Fibroblast of gingiva (primary cell): ENCODE data around the gene UNC13C.
"Not testable (repeated sequence)": the region's sequence is repeated elsewhere in the genome, so short reads cannot be mapped to it uniquely, and the experiment has no call there.

Experiments used
- DNase-seq: peaks from one replicate; pipeline ENCODE4 v3.0.0-alpha.2; 2011; ENCODE audit warnings: low read depth

Gene UNC13C

GRCh38 chr15:53978253-53978906 is at the start of gene UNC13C:
UNC13C (plus strand) TSS chr15:53978441; CDS start chr15:54012904, 34,463 bp downstream.
- no peak for DNase-seq

GRCh38 chr15:53936137-53936536 is 42.1 kb upstream of the UNC13C start:
- DNase-seq = no peak

GRCh38 chr15:53937632-53938031 is 40.6 kb upstream of the UNC13C start:
- not testable (repeated sequence) for DNase-seq

- DNase-seq = no peak
Measured at GRCh38 chr15:53950572-53950971, 27.7 kb upstream of the UNC13C start.

- no peak for DNase-seq
Measured at GRCh38 chr15:53955396-53955795, 22.8 kb upstream of the UNC13C start.

GRCh38 chr15:53962646-53963561 is 15.3 kb upstream of the UNC13C start:
- DNase-seq = no peak

GRCh38 chr15:53963801-53964200 is 14.4 kb upstream of the UNC13C start:
- DNase-seq = no peak

- DNase-seq = no peak
Measured at GRCh38 chr15:53974121-53974520, 4.1 kb upstream of the UNC13C start.

GRCh38 chr15:53974813-53975212 is 3.4 kb upstream of the UNC13C start:
- no peak for DNase-seq

- DNase-seq = no peak
Measured at GRCh38 chr15:53976844-53977392, 1.3 kb upstream of the UNC13C start.

GRCh38 chr15:53979051-53979788 is 979 bp downstream of the UNC13C start:
- DNase-seq = no peak

GRCh38 chr15:53980021-53980420 is 1.8 kb downstream of the UNC13C start:
- DNase-seq = no peak

GRCh38 chr15:53982071-53982680 is 3.9 kb downstream of the UNC13C start:
- DNase-seq = no peak

- no peak for DNase-seq
Measured at GRCh38 chr15:53982876-53983275, 4.6 kb downstream of the UNC13C start.

- DNase-seq = no peak
Measured at GRCh38 chr15:53984221-53984620, 6.0 kb downstream of the UNC13C start.

- no peak for DNase-seq
Measured at GRCh38 chr15:53985562-53985961, 7.3 kb downstream of the UNC13C start.

GRCh38 chr15:53987480-53987879 is 9.2 kb downstream of the UNC13C start:
- DNase-seq = no peak

GRCh38 chr15:54007256-54007655 is 29.0 kb downstream of the UNC13C start:
- no peak for DNase-seq

GRCh38 chr15:54011656-54012055 is 33.4 kb downstream of the UNC13C start:
- DNase-seq = no peak

GRCh38 chr15:54014067-54014655 is 35.9 kb downstream of the UNC13C start:
- DNase-seq = no peak

GRCh38 chr15:54017251-54017650 is 39.0 kb downstream of the UNC13C start:
- no peak for DNase-seq
